PFSK-1 (cell line): ENCODE results near the gene OR2W3. TPM values are rescaled to one million over a fixed set of nuclear protein-coding genes. Genes with fewer than 3 reads are reported as not detected.

Source experiments
- FOXP2 ChIP-seq: optimal IDR thresholded peaks from 2 replicates; pipeline ENCODE3; 2011; ENCODE audit warnings: borderline replicate concordance, control low read depth, inconsistent platforms; ENCODE audit not compliant: insufficient read depth; ENCODE audit errors: extremely low read length, extremely low read depth
- POLR2AphosphoS5 ChIP-seq: IDR thresholded peaks from 2 replicates; pipeline ENCODE4 v1.6.1; 2012; ENCODE audit warnings: low read depth, mild to moderate bottlenecking, control low read depth, low read length, moderate library complexity
- SIN3A ChIP-seq: IDR thresholded peaks from 2 replicates; pipeline ENCODE4 v1.6.1; 2012; ENCODE audit warnings: mild to moderate bottlenecking, low read length, moderate library complexity, borderline replicate concordance; ENCODE audit not compliant: insufficient read depth
- TAF1 ChIP-seq: IDR thresholded peaks from 2 replicates; pipeline ENCODE4 v1.6.1; 2012; ENCODE audit warnings: low read length, control low read depth, borderline replicate concordance; ENCODE audit not compliant: insufficient read depth
- polyA plus RNA-seq: library from polyadenylated mRNA; unstranded; fragments of >200 nt; gene quantifications from one replicate; pipeline ENCODE4 v1.2.1, GENCODE V29; 2012; ENCODE audit warnings: low read depth, missing spikeins; ENCODE audit not compliant: insufficient read length
- TF ChIP-seq, protein P1 (sequence below), 2 experiments: IDR thresholded peaks; 2 replicates each; pipeline versions ENCODE4 v1.6.1 to v1.8.0; 2011 to 2012; ENCODE audit warnings: low read depth in 2 of 2, low read length in 2 of 2, control low read depth in 1 of 2, inconsistent platforms in 1 of 2, mild to moderate bottlenecking in 1 of 2, moderate library complexity in 1 of 2; ENCODE audit not compliant: insufficient read depth in 1 of 2

The OR2W3 gene
- polyA plus RNA-seq: not detected

DNA sequence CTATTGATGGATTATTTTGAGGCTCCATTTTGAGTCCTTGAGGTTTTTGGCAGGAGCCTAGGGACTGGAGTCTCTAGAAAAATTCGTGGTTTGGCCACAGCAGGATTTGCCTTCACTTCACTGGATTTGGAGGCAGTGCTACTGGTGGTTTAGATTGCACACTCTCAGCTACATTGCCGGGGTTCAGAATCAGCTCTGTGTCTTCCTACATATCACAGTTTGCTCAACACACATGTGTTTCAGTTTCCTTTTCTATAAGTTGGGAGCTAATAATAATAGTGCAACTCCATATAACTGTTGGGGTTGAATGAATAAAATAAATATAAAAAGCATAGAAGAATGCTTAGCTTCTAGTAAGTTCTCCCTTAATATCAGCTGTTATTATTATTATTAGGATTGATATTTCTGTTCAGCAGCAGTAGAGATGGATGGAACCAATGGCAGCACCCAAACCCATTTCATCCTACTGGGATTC, at the start of gene OR2W3:
Gene OR2W3, plus strand, starts transcription at position 425 of the 475 bp plus-strand sequence. Its CDS starts 0 bp downstream, at position 425.
- TF ChIP-seq TAF1: no peak
- no peak for TF ChIP-seq FOXP2
- TF ChIP-seq POLR2AphosphoS5: no peak
- TF ChIP-seq, protein P1, sequence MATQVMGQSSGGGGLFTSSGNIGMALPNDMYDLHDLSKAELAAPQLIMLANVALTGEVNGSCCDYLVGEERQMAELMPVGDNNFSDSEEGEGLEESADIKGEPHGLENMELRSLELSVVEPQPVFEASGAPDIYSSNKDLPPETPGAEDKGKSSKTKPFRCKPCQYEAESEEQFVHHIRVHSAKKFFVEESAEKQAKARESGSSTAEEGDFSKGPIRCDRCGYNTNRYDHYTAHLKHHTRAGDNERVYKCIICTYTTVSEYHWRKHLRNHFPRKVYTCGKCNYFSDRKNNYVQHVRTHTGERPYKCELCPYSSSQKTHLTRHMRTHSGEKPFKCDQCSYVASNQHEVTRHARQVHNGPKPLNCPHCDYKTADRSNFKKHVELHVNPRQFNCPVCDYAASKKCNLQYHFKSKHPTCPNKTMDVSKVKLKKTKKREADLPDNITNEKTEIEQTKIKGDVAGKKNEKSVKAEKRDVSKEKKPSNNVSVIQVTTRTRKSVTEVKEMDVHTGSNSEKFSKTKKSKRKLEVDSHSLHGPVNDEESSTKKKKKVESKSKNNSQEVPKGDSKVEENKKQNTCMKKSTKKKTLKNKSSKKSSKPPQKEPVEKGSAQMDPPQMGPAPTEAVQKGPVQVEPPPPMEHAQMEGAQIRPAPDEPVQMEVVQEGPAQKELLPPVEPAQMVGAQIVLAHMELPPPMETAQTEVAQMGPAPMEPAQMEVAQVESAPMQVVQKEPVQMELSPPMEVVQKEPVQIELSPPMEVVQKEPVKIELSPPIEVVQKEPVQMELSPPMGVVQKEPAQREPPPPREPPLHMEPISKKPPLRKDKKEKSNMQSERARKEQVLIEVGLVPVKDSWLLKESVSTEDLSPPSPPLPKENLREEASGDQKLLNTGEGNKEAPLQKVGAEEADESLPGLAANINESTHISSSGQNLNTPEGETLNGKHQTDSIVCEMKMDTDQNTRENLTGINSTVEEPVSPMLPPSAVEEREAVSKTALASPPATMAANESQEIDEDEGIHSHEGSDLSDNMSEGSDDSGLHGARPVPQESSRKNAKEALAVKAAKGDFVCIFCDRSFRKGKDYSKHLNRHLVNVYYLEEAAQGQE (IDR thresholded peaks at IDR 0.05; ENCODE audit: insufficient read depth in 1 of 2, low read depth in 2 of 2, low read length in 2 of 2): no peak
- no peak for TF ChIP-seq SIN3A

DNA sequence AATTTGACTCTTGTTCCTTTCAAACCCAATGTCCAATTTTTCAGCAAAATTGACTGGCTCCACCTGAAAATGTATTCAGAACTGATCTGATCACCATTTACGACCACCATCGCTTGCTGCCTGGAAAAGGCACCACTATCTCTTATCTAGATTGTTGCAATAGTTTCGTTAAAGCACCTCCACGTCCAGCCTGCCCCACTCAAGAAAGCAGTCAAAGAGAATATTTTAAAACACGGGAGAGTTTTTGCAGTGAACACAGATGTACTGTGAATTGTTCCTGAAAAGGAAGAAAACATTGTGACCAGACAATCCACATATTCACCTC, 49.7 kb upstream of the OR2W3 start:
- TF ChIP-seq SIN3A: no peak
- no peak for TF ChIP-seq POLR2AphosphoS5
- TF ChIP-seq FOXP2: no peak
- TF ChIP-seq TAF1: no peak
- TF ChIP-seq, protein P1 (IDR thresholded peaks at IDR 0.05; ENCODE audit: insufficient read depth in 1 of 2, low read depth in 2 of 2, low read length in 2 of 2): no peak

DNA sequence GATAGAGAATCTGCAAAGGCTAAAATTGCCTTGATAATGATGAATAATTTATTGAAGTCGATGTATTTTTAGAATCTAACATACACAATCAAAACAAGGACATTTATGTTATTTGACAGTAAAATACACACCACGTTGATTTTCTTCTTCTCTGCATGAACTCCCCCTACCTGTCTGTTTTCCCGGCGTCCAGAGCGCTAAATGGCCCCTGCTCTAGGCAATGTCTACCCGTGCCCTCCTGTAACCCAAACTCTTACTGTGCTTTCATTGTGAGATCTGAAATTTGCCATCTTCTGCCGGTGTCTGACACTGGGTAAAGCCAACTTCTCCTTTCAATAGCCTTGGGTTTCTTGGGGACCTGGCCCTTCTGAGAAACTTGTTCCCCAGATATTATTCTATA, 47.0 kb upstream of the OR2W3 start:
- TF ChIP-seq SIN3A (no peak), FOXP2 (no peak), TAF1 (no peak), POLR2AphosphoS5 (no peak)
- TF ChIP-seq, protein P1 (IDR thresholded peaks at IDR 0.05; ENCODE audit: insufficient read depth in 1 of 2, low read depth in 2 of 2, low read length in 2 of 2): no peak

DNA sequence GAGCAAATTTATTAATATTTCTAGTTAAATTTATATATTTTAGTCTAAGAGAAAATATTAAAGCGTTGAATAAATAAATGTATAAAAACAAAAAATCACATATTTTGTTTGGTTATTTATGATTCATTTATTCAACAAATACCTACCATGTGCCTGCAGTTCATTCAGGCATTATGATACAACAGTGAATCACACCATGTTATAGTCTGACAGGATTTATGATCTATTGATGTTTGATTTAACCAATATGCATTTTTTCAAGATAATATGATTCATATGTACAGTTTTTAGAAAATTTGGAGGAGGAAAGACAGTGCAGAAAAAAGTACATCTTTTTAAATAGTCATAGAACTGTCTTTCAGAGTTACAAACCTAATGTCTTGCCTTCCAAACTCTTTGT, 45.8 kb upstream of the OR2W3 start:
- TF ChIP-seq, protein P1 (IDR thresholded peaks at IDR 0.05; ENCODE audit: insufficient read depth in 1 of 2, low read depth in 2 of 2, low read length in 2 of 2): no peak
- TF ChIP-seq SIN3A (no peak), POLR2AphosphoS5 (no peak), TAF1 (no peak), FOXP2 (no peak)
